Amniotic stem cell (primary cell): ENCODE measurements around the gene BRCA2.

Experiments used
- DNase-seq: peaks from one replicate; lab custom pipeline; 2025; lab: John Stamatoyannopoulos, UW

BRCA2 gene, protein sequence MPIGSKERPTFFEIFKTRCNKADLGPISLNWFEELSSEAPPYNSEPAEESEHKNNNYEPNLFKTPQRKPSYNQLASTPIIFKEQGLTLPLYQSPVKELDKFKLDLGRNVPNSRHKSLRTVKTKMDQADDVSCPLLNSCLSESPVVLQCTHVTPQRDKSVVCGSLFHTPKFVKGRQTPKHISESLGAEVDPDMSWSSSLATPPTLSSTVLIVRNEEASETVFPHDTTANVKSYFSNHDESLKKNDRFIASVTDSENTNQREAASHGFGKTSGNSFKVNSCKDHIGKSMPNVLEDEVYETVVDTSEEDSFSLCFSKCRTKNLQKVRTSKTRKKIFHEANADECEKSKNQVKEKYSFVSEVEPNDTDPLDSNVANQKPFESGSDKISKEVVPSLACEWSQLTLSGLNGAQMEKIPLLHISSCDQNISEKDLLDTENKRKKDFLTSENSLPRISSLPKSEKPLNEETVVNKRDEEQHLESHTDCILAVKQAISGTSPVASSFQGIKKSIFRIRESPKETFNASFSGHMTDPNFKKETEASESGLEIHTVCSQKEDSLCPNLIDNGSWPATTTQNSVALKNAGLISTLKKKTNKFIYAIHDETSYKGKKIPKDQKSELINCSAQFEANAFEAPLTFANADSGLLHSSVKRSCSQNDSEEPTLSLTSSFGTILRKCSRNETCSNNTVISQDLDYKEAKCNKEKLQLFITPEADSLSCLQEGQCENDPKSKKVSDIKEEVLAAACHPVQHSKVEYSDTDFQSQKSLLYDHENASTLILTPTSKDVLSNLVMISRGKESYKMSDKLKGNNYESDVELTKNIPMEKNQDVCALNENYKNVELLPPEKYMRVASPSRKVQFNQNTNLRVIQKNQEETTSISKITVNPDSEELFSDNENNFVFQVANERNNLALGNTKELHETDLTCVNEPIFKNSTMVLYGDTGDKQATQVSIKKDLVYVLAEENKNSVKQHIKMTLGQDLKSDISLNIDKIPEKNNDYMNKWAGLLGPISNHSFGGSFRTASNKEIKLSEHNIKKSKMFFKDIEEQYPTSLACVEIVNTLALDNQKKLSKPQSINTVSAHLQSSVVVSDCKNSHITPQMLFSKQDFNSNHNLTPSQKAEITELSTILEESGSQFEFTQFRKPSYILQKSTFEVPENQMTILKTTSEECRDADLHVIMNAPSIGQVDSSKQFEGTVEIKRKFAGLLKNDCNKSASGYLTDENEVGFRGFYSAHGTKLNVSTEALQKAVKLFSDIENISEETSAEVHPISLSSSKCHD (N-terminal part only)

DNA sequence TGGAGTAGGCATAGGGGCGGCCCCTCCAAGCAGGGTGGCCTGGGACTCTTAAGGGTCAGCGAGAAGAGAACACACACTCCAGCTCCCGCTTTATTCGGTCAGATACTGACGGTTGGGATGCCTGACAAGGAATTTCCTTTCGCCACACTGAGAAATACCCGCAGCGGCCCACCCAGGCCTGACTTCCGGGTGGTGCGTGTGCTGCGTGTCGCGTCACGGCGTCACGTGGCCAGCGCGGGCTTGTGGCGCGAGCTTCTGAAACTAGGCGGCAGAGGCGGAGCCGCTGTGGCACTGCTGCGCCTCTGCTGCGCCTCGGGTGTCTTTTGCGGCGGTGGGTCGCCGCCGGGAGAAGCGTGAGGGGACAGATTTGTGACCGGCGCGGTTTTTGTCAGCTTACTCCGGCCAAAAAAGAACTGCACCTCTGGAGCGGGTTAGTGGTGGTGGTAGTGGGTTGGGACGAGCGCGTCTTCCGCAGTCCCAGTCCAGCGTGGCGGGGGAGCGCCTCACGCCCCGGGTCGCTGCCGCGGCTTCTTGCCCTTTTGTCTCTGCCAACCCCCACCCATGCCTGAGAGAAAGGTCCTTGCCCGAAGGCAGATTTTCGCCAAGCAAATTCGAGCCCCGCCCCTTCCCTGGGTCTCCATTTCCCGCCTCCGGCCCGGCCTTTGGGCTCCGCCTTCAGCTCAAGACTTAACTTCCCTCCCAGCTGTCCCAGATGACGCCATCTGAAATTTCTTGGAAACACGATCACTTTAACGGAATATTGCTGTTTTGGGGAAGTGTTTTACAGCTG lies at the start of gene BRCA2, which contains the start of gene ZAR1L:
Gene BRCA2 (plus strand): TSS at position 271 of the 790 bp plus-strand sequence. CDS start 953 bp downstream, outside the sequence.
Gene ZAR1L (minus strand): TSS at position 126 of the 790 bp plus-strand sequence. CDS start 3,438 bp downstream, outside the sequence.
- peak; percentile 77 for DNase-seq

DNA sequence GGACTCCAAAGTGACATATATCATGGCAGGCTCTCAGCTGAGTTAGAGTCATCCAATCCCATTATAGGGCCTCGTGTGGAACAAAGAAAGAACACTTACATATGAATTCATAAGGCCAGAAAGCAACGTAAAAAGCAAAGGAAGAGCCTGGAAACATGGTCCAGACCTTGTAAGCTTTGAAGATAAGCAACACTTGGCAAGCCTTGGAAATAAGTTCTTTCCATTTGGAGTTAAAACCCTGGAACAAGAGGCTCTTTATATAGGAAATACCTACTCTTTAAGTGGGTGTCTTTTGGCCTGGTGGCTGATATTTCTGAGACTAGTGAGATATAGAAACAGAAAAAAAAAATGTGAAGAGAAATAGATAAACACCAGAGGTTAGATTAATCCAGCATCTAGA lies 49.6 kb upstream of the BRCA2 start:
- no peak for DNase-seq

DNA sequence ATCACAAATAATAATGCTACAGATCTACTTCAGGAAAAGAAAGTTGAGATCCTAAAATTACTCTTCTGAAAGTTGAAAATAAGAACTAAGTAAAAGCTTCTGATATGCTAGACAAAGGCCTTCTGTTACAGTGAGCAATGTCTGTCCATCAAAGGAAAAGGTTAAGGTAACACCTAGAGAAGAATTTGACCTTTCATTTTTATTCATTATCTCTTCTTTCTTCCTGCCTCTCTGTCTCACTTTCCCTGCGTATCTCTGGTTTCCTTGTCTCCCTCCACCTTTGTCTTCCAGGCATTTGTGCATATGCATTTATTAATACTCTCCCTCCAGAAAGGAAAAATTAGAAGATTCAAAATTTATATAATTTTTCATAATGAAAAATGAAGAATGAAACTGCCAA lies 49.2 kb upstream of the BRCA2 start:
- no peak for DNase-seq

DNA sequence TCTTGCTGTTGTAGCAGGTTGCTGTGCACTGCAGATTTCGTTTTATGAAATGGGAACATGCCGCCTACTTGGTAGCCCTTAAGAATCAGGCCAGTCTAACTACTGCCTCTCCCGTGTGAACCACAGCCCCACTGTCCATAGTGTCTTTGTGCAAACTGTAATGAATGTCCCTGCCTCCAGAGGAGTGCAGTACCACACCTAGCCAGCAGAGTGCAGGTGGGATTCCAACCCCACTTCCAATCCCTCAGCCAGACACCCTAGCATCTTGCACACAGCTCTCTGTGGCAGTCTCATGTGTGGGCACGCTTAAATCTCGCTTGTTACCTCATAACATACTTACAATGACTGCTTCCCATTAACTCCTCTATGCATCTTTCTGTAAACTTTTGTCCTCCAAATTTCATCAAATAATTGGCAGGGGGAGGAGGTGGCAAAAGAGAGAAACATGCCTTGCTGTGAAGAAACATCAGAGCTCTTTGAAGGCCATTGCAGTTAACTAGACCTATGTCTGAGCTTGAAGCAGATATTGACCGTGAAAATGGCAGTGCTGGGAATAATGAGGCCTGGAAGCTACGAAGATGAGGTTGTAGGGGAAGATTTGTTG lies 47.4 kb upstream of the BRCA2 start:
- no peak for DNase-seq

DNA sequence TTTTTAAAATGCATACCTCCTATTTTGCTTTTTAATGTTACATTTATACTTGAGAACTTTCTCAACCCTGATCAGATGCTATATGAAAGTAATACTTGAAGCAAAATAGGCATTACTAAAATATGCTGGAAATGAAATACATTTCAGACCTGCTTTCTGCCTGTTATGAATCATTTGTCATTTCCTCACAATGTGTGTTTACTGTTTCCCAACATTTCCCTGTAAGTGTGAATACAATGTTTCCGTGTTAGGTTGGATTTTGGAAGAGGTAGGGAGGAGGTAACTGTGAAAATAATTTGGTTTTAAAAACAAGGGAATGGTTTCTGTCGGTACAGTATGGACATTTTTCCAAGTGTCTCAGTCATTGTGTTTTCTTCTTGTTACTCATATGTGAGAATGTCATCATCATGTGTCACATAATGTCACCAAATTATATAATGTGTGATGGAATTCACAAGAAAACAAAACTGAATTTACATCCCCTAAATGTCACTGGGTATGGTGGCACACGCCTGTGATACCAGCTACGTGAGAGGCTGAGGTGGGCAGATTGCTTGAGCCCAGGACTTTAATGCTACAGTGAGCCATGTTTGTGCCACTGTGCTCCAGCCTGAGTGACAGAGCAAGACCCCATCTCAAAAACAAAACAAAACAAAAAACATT lies 43.2 kb upstream of the BRCA2 start:
- no peak for DNase-seq

DNA sequence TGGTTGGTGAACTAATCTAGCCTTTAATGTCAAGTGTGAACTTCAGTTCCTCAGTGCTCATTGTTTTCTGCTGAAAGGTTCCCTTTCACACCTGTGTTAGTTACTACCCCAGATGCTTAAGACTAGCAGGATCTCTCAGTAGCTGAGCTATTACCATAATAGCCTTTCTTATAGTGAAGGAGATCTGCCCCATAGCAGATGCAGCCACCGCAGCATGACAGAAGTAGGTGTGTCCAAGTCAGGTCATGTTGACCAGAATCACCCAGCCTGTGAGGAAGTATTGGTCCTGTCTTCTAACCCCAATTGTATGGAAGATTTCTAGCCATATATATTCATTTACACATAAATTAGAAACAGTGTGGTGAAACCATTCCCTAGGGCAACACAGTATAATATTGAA lies 37.5 kb upstream of the BRCA2 start:
- DNase-seq, result no peak

DNA sequence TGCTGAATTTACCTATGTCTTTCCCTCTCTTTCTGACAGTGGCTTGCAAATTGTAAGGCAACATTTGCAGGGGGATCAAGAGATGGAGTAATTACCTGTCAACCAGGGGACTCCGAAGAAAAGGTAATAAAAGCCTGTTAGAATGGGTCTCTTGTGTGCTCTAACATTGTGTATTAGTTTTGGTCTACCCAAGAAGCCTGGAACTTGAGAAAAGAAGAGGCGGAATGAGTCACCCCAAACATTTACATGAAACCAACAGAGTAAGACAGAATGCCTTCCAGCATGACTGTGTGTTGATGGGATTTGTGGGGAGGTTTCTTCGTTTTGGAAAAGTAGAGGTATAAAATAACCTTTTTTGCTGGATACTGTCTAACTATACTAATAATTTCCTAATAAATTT lies 36.9 kb upstream of the BRCA2 start:
- peak; percentile 23 for DNase-seq

DNA sequence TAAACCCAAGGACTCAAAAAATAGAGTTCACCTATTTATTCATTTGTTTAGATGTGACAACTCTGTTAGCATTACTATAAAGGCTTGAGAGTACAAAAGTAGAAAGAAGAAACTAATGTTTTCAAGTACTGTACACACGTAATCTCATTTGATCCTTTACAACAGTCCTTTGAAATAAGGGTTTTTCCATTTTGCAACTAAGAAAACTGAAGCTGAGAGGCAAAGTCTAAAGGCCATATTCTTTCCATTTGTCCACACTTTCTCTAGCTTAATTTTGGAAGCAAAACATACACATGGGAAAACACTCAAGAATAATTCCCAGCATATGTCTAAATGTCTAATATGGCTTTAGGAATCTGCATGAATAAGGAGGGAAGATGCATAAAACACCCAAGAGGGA lies 34.2 kb upstream of the BRCA2 start:
- no peak for DNase-seq

DNA sequence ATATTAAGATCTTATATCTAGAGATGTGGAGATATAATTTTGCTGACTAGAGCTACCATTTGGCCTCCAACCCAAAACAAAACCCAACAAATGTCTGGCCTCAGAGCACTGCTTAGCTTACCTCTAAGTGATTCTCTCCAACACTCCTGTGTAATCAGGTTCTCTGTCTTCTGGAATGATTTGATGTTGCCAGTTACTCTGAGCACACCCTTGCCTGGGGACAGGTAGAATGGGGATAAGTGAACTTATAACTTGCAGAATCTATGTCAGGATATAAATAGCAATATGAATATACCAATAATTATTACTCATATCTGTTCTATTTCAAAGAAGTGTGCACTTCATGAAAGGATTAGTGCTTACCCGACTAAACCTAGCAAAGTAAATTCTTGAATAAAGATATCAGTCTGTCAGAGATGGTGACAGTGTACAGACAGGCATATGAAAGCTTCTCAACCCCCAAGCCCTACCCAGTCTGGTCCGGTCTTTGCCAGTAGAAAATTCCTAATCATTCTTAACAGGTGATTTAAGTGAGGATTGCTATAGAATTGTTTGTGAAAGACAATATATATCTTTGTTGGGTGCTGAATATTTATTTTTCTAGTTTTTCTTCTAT lies 33.1 kb upstream of the BRCA2 start:
- DNase-seq, result no peak

DNA sequence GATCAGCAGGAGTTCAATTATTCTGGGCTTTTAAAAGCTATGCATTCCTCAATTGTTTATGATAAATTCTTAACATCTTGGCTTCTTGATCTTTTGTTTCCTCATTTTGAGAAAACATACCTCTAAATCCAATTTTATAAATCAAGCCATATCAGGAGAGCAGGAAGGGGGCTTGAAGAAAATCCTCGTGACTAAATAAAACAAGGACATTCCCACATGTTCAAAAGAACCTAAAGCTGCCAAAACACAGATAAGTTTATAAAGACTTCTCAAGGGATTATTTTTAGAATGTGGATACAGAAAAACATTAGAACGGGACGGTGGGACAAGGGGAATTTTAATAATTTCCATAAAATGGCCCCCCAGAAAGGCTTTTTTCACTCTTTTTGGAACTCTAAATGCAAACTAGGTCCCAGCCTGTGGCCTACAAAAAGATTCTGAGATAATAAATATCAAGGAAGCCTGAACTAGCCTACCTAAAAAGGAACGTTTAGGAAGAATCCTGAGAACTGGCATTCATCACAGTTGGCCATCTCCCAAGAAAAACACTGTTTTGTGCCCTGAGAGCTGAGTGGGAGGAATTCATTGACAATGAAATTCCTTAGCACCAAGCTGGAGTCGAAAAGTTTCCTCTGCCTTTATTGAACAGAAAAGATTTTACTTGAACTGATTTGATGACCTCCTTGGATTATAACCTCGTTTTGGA lies 30.2 kb upstream of the BRCA2 start:
- DNase-seq, result no peak

DNA sequence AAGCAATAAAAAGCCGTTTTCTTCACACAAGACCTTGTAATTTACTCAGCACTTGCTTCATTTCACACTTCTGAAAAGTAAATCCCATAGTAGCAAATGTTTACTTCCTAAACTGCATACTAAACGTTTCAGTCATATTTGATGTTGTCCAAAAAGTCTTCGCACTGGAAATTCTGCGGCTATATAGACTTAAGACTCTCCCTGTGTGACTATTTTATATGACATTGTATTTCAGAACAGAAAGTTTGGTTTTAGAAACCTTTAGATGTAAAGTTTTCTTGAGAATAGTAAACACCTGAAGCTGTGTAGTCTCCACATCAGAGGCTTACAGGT lies 29.7 kb upstream of the BRCA2 start:
- no peak for DNase-seq

DNA sequence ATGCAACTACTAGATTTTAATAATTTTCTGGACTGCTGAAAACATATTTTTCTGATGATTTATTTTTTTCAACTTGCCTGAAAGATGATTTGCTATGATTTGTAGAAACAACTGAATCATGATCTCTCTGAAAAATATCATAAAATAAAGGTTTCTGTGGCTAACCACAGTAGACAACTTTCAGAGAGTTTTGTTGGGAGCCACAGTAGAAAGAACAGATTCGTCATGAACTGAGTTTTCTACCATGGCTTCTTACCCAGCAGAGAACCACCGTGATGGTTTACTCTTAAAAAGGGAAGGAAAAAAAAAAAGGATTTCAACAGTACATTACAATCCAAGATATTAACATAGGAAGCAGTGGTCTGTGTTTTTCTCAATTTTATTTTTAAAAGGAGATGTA lies 18.1 kb upstream of the BRCA2 start:
- DNase-seq, result no peak

DNA sequence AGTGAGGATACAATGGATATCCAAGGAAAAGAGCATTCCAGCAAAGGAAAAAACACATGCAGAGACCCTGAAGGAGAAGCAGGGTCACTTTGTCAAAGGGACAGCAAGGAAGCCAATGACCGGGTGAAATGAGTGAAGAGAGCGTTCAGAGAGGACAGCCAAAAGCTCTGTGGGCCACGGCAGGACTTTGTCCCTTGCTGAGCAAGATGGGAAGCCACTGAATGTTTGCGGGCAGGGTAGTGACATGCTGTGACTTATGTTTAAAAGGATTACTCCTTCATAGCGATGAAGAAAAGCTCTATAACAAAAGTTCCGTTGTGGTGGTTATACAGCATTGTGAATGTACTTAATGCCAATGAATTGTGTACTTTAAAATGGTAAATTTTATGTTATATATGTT lies 16.6 kb upstream of the BRCA2 start:
- DNase-seq, result no peak

DNA sequence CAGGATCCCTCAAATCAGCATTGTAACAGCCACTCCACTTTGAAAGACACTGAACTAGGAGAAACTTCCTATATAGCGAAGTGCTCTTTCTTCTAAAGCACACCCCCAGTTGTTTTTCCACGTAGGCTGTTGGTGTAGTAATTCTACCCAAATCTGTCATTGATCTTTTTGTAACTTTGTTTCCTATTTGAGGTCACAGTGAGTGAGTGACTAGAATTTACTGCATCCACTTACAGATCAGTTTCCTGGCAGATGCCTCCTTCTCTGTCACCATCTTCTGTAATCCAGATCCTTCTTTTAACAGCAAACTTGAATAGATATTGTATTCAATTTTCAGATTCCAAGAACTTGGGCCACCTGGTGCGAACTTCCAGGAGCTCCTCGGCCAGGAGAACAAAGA lies 15.4 kb upstream of the BRCA2 start:
- DNase-seq, result no peak

DNA sequence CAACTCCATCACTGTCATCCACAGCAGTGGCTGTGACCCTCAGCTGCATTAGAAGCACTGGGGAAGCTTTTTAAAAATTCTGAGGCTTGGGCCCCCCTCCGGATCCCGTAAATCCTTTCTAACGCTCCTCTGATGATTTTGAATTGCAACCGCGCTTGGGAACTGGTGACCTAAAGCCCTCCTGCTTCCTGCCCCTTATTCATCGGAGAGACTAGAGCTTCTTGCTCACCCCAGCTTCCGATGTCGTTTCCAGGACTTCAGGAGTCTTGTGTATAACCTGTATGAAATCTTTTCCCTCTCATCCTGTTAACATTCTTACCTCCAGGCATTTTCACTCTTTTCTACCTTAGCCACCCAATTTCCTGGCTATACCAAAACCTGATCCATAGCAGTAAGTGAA lies 14.9 kb upstream of the BRCA2 start:
- DNase-seq, result no peak

DNA sequence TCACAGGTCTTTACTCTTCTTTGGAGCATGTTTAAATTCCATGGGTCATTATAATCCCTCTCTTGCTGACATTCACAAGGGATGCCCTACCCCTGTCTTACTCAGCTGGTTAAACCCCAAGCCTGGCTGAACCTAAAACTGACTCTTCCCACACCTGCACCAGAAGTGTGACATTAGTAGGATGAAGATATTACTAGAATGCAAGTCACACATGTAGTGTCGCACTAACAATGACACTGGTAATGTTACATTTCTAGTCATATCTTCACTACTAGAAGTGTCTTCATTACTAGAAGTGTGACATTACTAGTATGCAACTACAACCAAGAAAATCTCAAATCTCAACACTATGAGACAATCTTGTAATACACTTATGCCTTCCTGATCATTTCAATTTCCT lies 14.4 kb upstream of the BRCA2 start:
- DNase-seq, result no peak

DNA sequence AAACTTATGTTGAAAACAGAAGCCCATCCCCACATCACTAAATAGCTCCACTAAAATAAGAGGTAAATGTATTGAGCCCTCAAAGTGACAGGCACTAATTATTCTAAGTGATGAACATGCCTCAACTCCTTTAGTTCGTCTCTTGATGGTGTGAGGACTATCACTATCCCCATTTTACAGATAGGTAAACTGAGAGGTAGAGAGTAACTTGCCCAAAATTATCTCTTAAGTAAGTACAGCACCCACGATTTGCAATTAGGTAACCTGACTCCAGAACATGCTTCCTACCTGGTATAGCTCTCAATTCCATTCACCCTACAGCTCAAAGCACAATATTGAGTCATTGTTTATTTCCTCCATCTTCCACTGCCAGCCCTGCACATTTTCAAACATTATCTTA lies 12.8 kb upstream of the BRCA2 start:
- DNase-seq, result no peak

DNA sequence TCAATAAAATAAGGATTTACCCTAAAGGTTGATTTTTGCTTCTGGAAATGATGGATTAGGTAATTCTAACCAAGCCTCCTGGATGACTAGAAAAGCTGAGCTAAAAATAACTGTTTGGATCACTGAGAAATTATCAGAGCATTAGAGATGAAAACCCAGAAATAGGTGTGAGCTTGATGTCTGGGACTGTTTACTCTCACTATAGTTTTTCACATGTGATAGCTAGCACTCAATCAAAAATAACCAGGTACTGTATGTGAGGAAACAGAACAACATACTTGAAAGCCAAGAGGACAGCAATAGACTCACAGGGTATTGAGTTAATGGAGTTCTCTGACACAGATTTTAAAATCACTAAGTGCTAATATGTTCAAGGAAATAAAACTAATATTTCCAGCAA lies 9.7 kb upstream of the BRCA2 start:
- no peak for DNase-seq

DNA sequence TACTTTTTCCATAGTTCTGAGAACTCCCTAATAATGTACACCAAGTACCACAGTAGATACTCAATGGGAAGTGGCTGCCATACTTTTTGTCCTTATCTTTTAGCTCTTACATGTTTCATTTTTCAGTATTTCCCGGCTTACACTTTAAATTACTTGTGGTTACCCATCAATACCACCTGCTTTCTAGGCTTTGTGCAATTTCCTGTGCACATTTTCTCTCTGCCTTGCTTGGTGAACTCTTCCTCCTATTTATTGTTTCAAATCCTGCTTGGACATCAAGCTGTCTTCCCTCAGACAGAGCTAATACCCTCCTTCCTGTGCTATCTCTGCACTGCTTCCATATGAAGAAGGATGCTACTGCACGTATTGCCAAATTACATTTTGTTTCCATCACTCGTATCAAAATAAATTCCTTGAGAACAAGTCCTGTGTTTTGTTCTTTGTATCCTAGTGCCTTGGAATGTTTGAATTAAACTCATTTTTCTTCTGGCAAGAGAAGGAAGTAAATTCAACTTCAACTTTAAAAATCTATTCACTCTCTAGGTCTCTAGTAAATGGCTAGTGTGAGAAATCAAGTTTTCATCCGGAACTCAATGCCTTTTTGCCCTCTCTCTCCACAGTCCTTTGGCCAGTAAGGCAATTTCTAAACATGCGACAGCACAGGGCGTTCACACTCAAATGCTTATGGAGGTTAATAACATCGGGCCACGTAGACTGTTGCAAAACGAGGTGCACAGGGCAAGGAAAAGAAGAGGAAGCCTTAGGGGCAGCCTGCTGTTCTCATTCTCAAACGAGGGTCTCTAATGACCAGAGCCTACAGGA lies 5.8 kb upstream of the BRCA2 start:
- no peak for DNase-seq
